Trophoblast cell (in vitro differentiated cells and primary cell): ENCODE measurements around the gene AIF1L.

ENCODE experiments used
- DNase-seq, 2 donors: peaks; one replicate each; pipeline ENCODE4 v3.0.0-alpha.2; 2016
- H2AFZ ChIP-seq: 2 replicates; pipeline ENCODE4 v1.6.1; 2013; ENCODE audit warnings: low read length, moderate library complexity, mild to moderate bottlenecking; ENCODE audit not compliant: insufficient read depth, poor library complexity
- H2AK5ac ChIP-seq: 2 replicates; pipeline ENCODE4 v1.6.1; 2013; ENCODE audit warnings: mild to moderate bottlenecking, low read length
- H2BK120ac ChIP-seq: 2 replicates; pipeline ENCODE4 v1.6.1; 2013; ENCODE audit warnings: low read length, mild to moderate bottlenecking, moderate library complexity; ENCODE audit not compliant: insufficient read depth, poor library complexity
- H2BK12ac ChIP-seq: 2 replicates; pipeline ENCODE4 v1.6.1; 2013; ENCODE audit warnings: mild to moderate bottlenecking, low read length, moderate library complexity
- H2BK5ac ChIP-seq: 2 replicates; pipeline ENCODE4 v1.6.1; 2013; ENCODE audit warnings: low read length, low read depth, moderate library complexity, mild to moderate bottlenecking; ENCODE audit not compliant: poor library complexity
- H3K14ac ChIP-seq: 2 replicates; pipeline ENCODE4 v1.6.1; 2013; ENCODE audit warnings: mild to moderate bottlenecking, low read length
- H3K18ac ChIP-seq: 2 replicates; pipeline ENCODE4 v1.6.1; 2013; ENCODE audit warnings: mild to moderate bottlenecking, low read length
- H3K23ac ChIP-seq: 2 replicates; pipeline ENCODE4 v1.6.1; 2013; ENCODE audit warnings: low read length
- H3K27ac ChIP-seq: 2 replicates; pipeline ENCODE4 v1.5.1; 2013; ENCODE audit warnings: low read depth, mild to moderate bottlenecking, inconsistent platforms, low read length, moderate library complexity
- H3K27me3 ChIP-seq: 2 replicates; pipeline ENCODE4 v1.6.1; 2013; ENCODE audit warnings: inconsistent platforms, mild to moderate bottlenecking, low read length, moderate library complexity; ENCODE audit not compliant: insufficient read depth
- H3K36me3 ChIP-seq, 2 experiments: 1 replicate in 1 of 2; 2 replicates in 1 of 2; pipeline ENCODE4 v1.6.1; 2013; ENCODE audit warnings: low read length in 2 of 2, mild to moderate bottlenecking in 2 of 2, moderate library complexity in 1 of 2; ENCODE audit not compliant: insufficient read depth in 2 of 2, control insufficient read depth in 1 of 2
- H3K4ac ChIP-seq: 2 replicates; pipeline ENCODE4 v1.6.1; 2013; ENCODE audit warnings: low read depth, mild to moderate bottlenecking, low read length, moderate library complexity
- H3K4me1 ChIP-seq, 2 experiments: 1 replicate in 1 of 2; 2 replicates in 1 of 2; pipeline ENCODE4 v1.6.1; 2013; ENCODE audit warnings: low read length in 2 of 2, mild to moderate bottlenecking in 2 of 2, moderate library complexity in 1 of 2; ENCODE audit not compliant: insufficient read depth in 2 of 2, control insufficient read depth in 1 of 2
- H3K4me2 ChIP-seq: 2 replicates; pipeline ENCODE4 v1.6.1; 2013; ENCODE audit warnings: inconsistent platforms, mild to moderate bottlenecking, low read length, moderate library complexity
- H3K4me3 ChIP-seq: 2 replicates; pipeline ENCODE4 v1.5.1; 2013; ENCODE audit warnings: mild to moderate bottlenecking, low read depth, low read length, inconsistent platforms
- H3K79me1 ChIP-seq: one replicate; pipeline ENCODE4 v1.6.1; 2013; ENCODE audit warnings: low read length
- H3K79me2 ChIP-seq: 2 replicates; pipeline ENCODE4 v1.6.1; 2013; ENCODE audit warnings: low read length, mild to moderate bottlenecking; ENCODE audit not compliant: control insufficient read depth, insufficient read depth, poor library complexity
- H3K9ac ChIP-seq: 2 replicates; pipeline ENCODE4 v1.6.1; 2013; ENCODE audit warnings: mild to moderate bottlenecking, low read length
- H3K9me3 ChIP-seq: 2 replicates; pipeline ENCODE4 v1.6.1; 2013; ENCODE audit warnings: low read depth, mild to moderate bottlenecking, control low read depth, inconsistent platforms, low read length; ENCODE audit not compliant: insufficient read depth
- H4K12ac ChIP-seq: 2 replicates; pipeline ENCODE4 v1.6.1; 2013; ENCODE audit warnings: low read depth, mild to moderate bottlenecking, low read length, moderate library complexity
- H4K8ac ChIP-seq: 2 replicates; pipeline ENCODE4 v1.6.1; 2013; ENCODE audit warnings: low read depth, mild to moderate bottlenecking, low read length, moderate library complexity
- H4K91ac ChIP-seq: one replicate; pipeline ENCODE4 v1.6.1; 2013; ENCODE audit warnings: low read depth, mild to moderate bottlenecking, low read length, moderate library complexity
- WGBS: extraction: QIAGEN DNeasy Blood & Tissue Kit; methylation state at CpG from one replicate; pipeline ENCODE4 v1.1.7; 2013; ENCODE audit warnings: missing lambda C conversion rate; ENCODE audit not compliant: insufficient read length, insufficient coverage; ENCODE audit errors: extremely low coverage; 5-methylcytosine and 5-hydroxymethylcytosine counted together

Gene AIF1L

GRCh38 chr9:131111186-131111853, 15.0 kb downstream of the AIF1L start:
- no peak overlapping the region for H3K4ac ChIP-seq
- no peaks in the 10 kb centered on the region for H3K79me2 ChIP-seq
- no peak overlapping the region for H4K8ac ChIP-seq
- H3K9me3 ChIP-seq = no peaks in the 10 kb centered on the region
- H3K18ac ChIP-seq = no peak overlapping the region
- H3K4me3 ChIP-seq = no peak overlapping the region
- no peaks in the 10 kb centered on the region for H3K79me1 ChIP-seq
- no peak overlapping the region for H2AFZ ChIP-seq
- H3K14ac ChIP-seq = no peak overlapping the region
- H3K27me3 ChIP-seq = no peaks in the 10 kb centered on the region
- H3K4me2 ChIP-seq = no peak overlapping the region
- no peak overlapping the region for H3K27ac ChIP-seq
- no CpG with 5 or more reads among the region's 10 CpGs for WGBS
- H4K91ac ChIP-seq = no peak overlapping the region
- H2BK120ac ChIP-seq = no peak overlapping the region
- no peak overlapping the region for H4K12ac ChIP-seq
- peaks cover 21 to 28% of the 10 kb centered on the region in 2 experiments for H3K36me3 ChIP-seq
- H2AK5ac ChIP-seq = no peak overlapping the region
- H2BK5ac ChIP-seq = no peak overlapping the region
- H3K4me1 ChIP-seq = no peaks in the 10 kb centered on the region
- H3K23ac ChIP-seq = no peak overlapping the region
- no peak overlapping the region for H3K9ac ChIP-seq
- no peak overlapping the region for H2BK12ac ChIP-seq
- no peak for DNase-seq

DNA sequence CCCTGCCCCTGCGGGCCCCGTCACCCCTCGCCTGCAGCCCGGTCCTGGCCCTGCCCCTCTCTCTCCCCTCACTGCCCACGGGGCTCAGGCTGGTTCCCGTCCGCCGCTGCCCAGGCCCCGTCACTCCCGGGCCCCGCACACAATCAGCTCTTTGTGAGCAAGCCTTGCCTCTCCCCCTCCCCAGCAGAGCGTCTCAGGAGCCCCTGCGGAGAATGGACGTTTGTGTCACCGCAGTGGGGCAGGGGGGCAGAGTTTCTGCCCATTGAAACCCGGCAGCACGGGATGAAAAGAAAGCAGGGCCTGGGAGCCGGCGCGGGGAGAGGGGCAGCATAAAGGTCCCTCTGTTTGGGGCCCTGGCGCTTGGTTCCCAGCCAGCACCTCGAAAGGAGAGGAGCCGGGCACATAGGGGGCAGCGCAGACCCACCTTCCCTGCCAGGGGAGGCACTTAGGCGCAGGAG, 15.6 kb downstream of the AIF1L start:
- H3K79me1 ChIP-seq = no peaks in the 10 kb centered on the region
- H3K4me1 ChIP-seq = no peaks in the 10 kb centered on the region
- H2BK5ac ChIP-seq = no peak overlapping the region
- no peak overlapping the region for H2BK12ac ChIP-seq
- no peak for DNase-seq
- H3K14ac ChIP-seq = no peak overlapping the region
- no peak overlapping the region for H2AK5ac ChIP-seq
- H2BK120ac ChIP-seq = no peak overlapping the region
- H3K27me3 ChIP-seq = no peaks in the 10 kb centered on the region
- H3K4me3 ChIP-seq = no peak overlapping the region
- no peaks in the 10 kb centered on the region for H3K9me3 ChIP-seq
- H3K4ac ChIP-seq = no peak overlapping the region
- H3K79me2 ChIP-seq = no peaks in the 10 kb centered on the region
- no CpG with 5 or more reads among the region's 25 CpGs for WGBS
- no peak overlapping the region for H3K18ac ChIP-seq
- no peak overlapping the region for H3K23ac ChIP-seq
- no peak overlapping the region for H3K27ac ChIP-seq
- no peak overlapping the region for H2AFZ ChIP-seq
- H3K36me3 ChIP-seq = peaks cover 22 to 25% of the 10 kb centered on the region in 2 experiments
- no peak overlapping the region for H3K4me2 ChIP-seq
- no peak overlapping the region for H3K9ac ChIP-seq
- no peak overlapping the region for H4K12ac ChIP-seq
- H4K91ac ChIP-seq = no peak overlapping the region
- H4K8ac ChIP-seq = no peak overlapping the region

GRCh38 chr9:131112374-131113154, 16.2 kb downstream of the AIF1L start:
- Histone ChIP-seq H3K4ac (no peak overlapping the region), H2BK12ac (no peak overlapping the region), H4K12ac (no peak overlapping the region), H2BK120ac (no peak overlapping the region), H3K79me2 (no peaks in the 10 kb centered on the region), H3K27ac (no peak overlapping the region), H4K91ac (no peak overlapping the region), H3K18ac (no peak overlapping the region), H3K79me1 (no peaks in the 10 kb centered on the region), H4K8ac (no peak overlapping the region), H3K27me3 (no peaks in the 10 kb centered on the region), H3K4me1 (no peaks in the 10 kb centered on the region), H3K36me3 (peaks cover 25 to 26% of the 10 kb centered on the region in 2 experiments), H3K4me3 (no peak overlapping the region), H2BK5ac (no peak overlapping the region), H3K4me2 (no peak overlapping the region), H3K9ac (no peak overlapping the region), H3K23ac (no peak overlapping the region), H3K9me3 (peaks cover 1% of the 10 kb centered on the region), H3K14ac (no peak overlapping the region), H2AK5ac (no peak overlapping the region), H2AFZ (no peak overlapping the region)
- no peak for DNase-seq
- WGBS = no CpG with 5 or more reads among the region's 23 CpGs

DNA sequence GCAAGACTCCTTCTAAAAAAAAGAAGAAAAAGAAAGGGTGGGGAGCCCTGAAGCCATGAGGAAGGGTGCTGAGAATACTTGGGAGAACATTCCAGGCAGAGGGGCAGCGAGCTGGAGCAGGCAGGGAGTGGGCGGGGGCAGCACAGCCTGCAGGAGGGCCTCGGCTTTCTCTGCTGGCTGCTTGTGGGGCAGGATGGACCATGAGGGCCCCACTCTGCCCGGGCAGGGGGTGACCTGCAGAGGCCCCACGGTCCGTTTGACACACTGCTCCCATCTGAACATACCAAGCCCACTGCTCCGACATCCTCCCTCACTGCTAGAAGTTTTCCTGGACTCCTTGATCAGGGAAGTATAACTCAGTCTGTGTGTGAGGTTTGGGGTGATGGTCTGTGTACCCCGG, 17.3 kb downstream of the AIF1L start:
- no peak overlapping the region for H2AK5ac ChIP-seq
- no peaks in the 10 kb centered on the region for H3K79me1 ChIP-seq
- H3K27me3 ChIP-seq = no peaks in the 10 kb centered on the region
- no peak overlapping the region for H2BK120ac ChIP-seq
- DNase-seq = no peak
- no peak overlapping the region for H2BK5ac ChIP-seq
- no peak overlapping the region for H3K23ac ChIP-seq
- no peak overlapping the region for H3K4me3 ChIP-seq
- peaks cover 1% of the 10 kb centered on the region for H3K9me3 ChIP-seq
- no CpG with 5 or more reads among the region's 8 CpGs for WGBS
- no peak overlapping the region for H2BK12ac ChIP-seq
- no peak overlapping the region for H3K14ac ChIP-seq
- no peak overlapping the region for H3K27ac ChIP-seq
- H3K18ac ChIP-seq = no peak overlapping the region
- H4K91ac ChIP-seq = no peak overlapping the region
- no peaks in the 10 kb centered on the region for H3K79me2 ChIP-seq
- H4K12ac ChIP-seq = no peak overlapping the region
- no peak overlapping the region for H3K4ac ChIP-seq
- H3K36me3 ChIP-seq = peaks cover 22 to 30% of the 10 kb centered on the region in 2 experiments
- H3K4me2 ChIP-seq = no peak overlapping the region
- no peak overlapping the region for H3K9ac ChIP-seq
- no peak overlapping the region for H4K8ac ChIP-seq
- no peaks in the 10 kb centered on the region for H3K4me1 ChIP-seq
- H2AFZ ChIP-seq = no peak overlapping the region
